Immature natural killer cell (primary cell): ENCODE data around the gene ISCU. TPM values are rescaled to one million over a fixed set of nuclear protein-coding genes. Genes with fewer than 3 reads are reported as not detected.
"Not testable (repeated sequence)": the region's sequence is repeated elsewhere in the genome, so short reads cannot be mapped to it uniquely, and the experiment has no call there.

Experiments
- DNase-seq, 3 donors: peaks; one replicate each; pipeline ENCODE4 v3.0.0; 2022; ENCODE audit warnings: mixed read lengths in 1 of 3
- H3K27ac Mint-ChIP-seq, 6 donors: one replicate each; pipeline ENCODE4 v1.8.0; 2020; ENCODE audit warnings: mixed read lengths in 6 of 6, mild to moderate bottlenecking in 5 of 6, inconsistent platforms in 4 of 6, moderate library complexity in 3 of 6
- H3K27me3 Mint-ChIP-seq, 3 donors: one replicate each; pipeline ENCODE4 v1.8.0; 2020 to 2021; ENCODE audit warnings: low read depth in 3 of 3, mild to moderate bottlenecking in 3 of 3, mixed read lengths in 3 of 3, moderate library complexity in 3 of 3, inconsistent platforms in 1 of 3
- H3K36me3 Mint-ChIP-seq, 3 donors: one replicate each; pipeline ENCODE4 v1.8.0; 2020; ENCODE audit warnings: mixed read lengths in 3 of 3, inconsistent platforms in 2 of 3, mild to moderate bottlenecking in 2 of 3
- H3K4me1 Mint-ChIP-seq, 2 donors: one replicate each; pipeline ENCODE4 v1.8.0; 2020; ENCODE audit warnings: inconsistent platforms in 2 of 2, mild to moderate bottlenecking in 2 of 2, mixed read lengths in 2 of 2, moderate library complexity in 1 of 2
- H3K4me3 Mint-ChIP-seq, 5 donors: one replicate each; pipeline ENCODE4 v1.8.0; 2020; ENCODE audit warnings: mild to moderate bottlenecking in 5 of 5, mixed read lengths in 5 of 5, inconsistent platforms in 3 of 5, moderate library complexity in 3 of 5
- H3K9me3 Mint-ChIP-seq, 6 donors: one replicate each; pipeline ENCODE4 v1.8.0; 2020; ENCODE audit warnings: mild to moderate bottlenecking in 6 of 6, mixed read lengths in 6 of 6, inconsistent platforms in 4 of 6, moderate library complexity in 3 of 6
- polyA plus RNA-seq, 3 donors: library from polyadenylated mRNA; unstranded; fragments of 300-500 nt; fragmentation: Illumina TruSeq; gene quantifications; one replicate each; pipeline ENCODE4 v1.2.3, GENCODE V29; 2021

The ISCU gene
- polyA plus RNA-seq, 3 donors from 2014 or later, result 159 to 211 (median 178) TPM

GRCh38 chr12:108611884-108612415 lies 49.6 kb downstream of the ISCU start:
- H3K27me3 Mint-ChIP-seq, result peaks cover under 1 to 4% (median 3%) of the 10 kb centered on the region in 3 donors
- H3K9me3 Mint-ChIP-seq, result peaks cover 0 to 3% (median 0%) of the 10 kb centered on the region in 6 donors
- no peak overlapping the region for H3K4me3 Mint-ChIP-seq
- peak; percentile 59 to 65 (median 64) for DNase-seq
- peaks cover 4 to 11% (median 9%) of the 10 kb centered on the region in 3 donors for H3K36me3 Mint-ChIP-seq
- peak overlapping the region in 4 of 6 donors; percentile 18 to 58 (median 47) for H3K27ac Mint-ChIP-seq
- H3K4me1 Mint-ChIP-seq, result peaks cover 30 to 34% of the 10 kb centered on the region in 2 donors

GRCh38 chr12:108612788-108613282 lies 50.4 kb downstream of the ISCU start:
- peaks cover 38 to 42% of the 10 kb centered on the region in 2 donors for H3K4me1 Mint-ChIP-seq
- H3K4me3 Mint-ChIP-seq, result no peak overlapping the region
- H3K27me3 Mint-ChIP-seq, result peaks cover 2 to 8% (median 3%) of the 10 kb centered on the region in 3 donors
- H3K27ac Mint-ChIP-seq, result peak overlapping the region in 2 of 6 donors; percentile 22 to 38
- peaks cover 4 to 12% (median 11%) of the 10 kb centered on the region in 3 donors for H3K36me3 Mint-ChIP-seq
- peaks cover 0 to 3% (median 0%) of the 10 kb centered on the region in 6 donors for H3K9me3 Mint-ChIP-seq
- DNase-seq, result no peak

GRCh38 chr12:108613548-108613947 lies 51.2 kb downstream of the ISCU start:
- Mint-ChIP-seq H3K9me3 (peaks cover 0 to 3% (median 0%) of the 10 kb centered on the region in 6 donors), H3K36me3 (peaks cover 4 to 16% (median 12%) of the 10 kb centered on the region in 3 donors), H3K27me3 (peaks cover 2 to 8% (median 5%) of the 10 kb centered on the region in 3 donors), H3K4me1 (peaks cover 46 to 50% of the 10 kb centered on the region in 2 donors), H3K4me3 (no peak overlapping the region), H3K27ac (peak overlapping the region in 1 of 6 donors; percentile 57)
- no peak for DNase-seq

GRCh38 chr12:108614041-108614440 lies 51.6 kb downstream of the ISCU start:
- DNase-seq, result no peak
- peaks cover 48 to 54% of the 10 kb centered on the region in 2 donors for H3K4me1 Mint-ChIP-seq
- peaks cover 2 to 8% (median 5%) of the 10 kb centered on the region in 3 donors for H3K27me3 Mint-ChIP-seq
- H3K4me3 Mint-ChIP-seq, result no peak overlapping the region
- peaks cover 0 to 3% (median 0%) of the 10 kb centered on the region in 6 donors for H3K9me3 Mint-ChIP-seq
- H3K36me3 Mint-ChIP-seq, result peaks cover 4 to 17% (median 12%) of the 10 kb centered on the region in 3 donors
- H3K27ac Mint-ChIP-seq, result peak overlapping the region in 5 of 6 donors; percentile 8 to 85 (median 69)

- Mint-ChIP-seq H3K27ac (peak overlapping the region in 5 of 6 donors; percentile 8 to 85 (median 69)), H3K9me3 (peaks cover 0 to 3% (median 0%) of the 10 kb centered on the region in 6 donors), H3K27me3 (peaks cover 3 to 8% (median 5%) of the 10 kb centered on the region in 3 donors), H3K36me3 (peaks cover 4 to 19% (median 12%) of the 10 kb centered on the region in 3 donors), H3K4me3 (no peak overlapping the region), H3K4me1 (peaks cover 54 to 60% of the 10 kb centered on the region in 2 donors)
- DNase-seq, result no peak
Observed at GRCh38 chr12:108614639-108615038, 52.2 kb downstream of the ISCU start.

GRCh38 chr12:108615918-108616317 lies 53.5 kb downstream of the ISCU start:
- Mint-ChIP-seq H3K27me3 (peaks cover 4 to 7% (median 5%) of the 10 kb centered on the region in 3 donors), H3K4me1 (peaks cover 65 to 73% of the 10 kb centered on the region in 2 donors)

GRCh38 chr12:108616359-108616758 lies 54.0 kb downstream of the ISCU start:
- Mint-ChIP-seq H3K27ac (peak overlapping the region; percentile 91 to 98 (median 94)), H3K27me3 (peaks cover 4 to 7% (median 6%) of the 10 kb centered on the region in 3 donors), H3K4me1 (peaks cover 69 to 76% of the 10 kb centered on the region in 2 donors), H3K36me3 (peaks cover 8 to 34% (median 20%) of the 10 kb centered on the region in 3 donors), H3K4me3 (peak overlapping the region in 4 of 5 donors; percentile 7 to 77 (median 56)), H3K9me3 (peaks cover 0 to 3% (median 0%) of the 10 kb centered on the region in 6 donors)
- DNase-seq, result no peak

More at GRCh38 chr12:108615918-108616317, 53.5 kb downstream of the ISCU start:
- DNase-seq, result no peak
- Mint-ChIP-seq H3K27ac (peak overlapping the region; percentile 91 to 98 (median 94)), H3K36me3 (peaks cover 4 to 30% (median 20%) of the 10 kb centered on the region in 3 donors), H3K4me3 (peak overlapping the region in 1 of 5 donors; percentile 77), H3K9me3 (peaks cover 0 to 3% (median 0%) of the 10 kb centered on the region in 6 donors)

GRCh38 chr12:108616941-108617858 lies 54.8 kb downstream of the ISCU start:
- H3K9me3 Mint-ChIP-seq, result peaks cover 0 to 3% (median 0%) of the 10 kb centered on the region in 6 donors
- peak; percentile 68 to 75 (median 70) for DNase-seq
- H3K36me3 Mint-ChIP-seq, result peaks cover 10 to 41% (median 23%) of the 10 kb centered on the region in 3 donors
- peak overlapping the region; percentile 16 to 77 (median 63) for H3K4me3 Mint-ChIP-seq
- peak overlapping the region; percentile 91 to 98 (median 94) for H3K27ac Mint-ChIP-seq
- H3K4me1 Mint-ChIP-seq, result peaks cover 73 to 76% of the 10 kb centered on the region in 2 donors
- peaks cover 4 to 6% (median 5%) of the 10 kb centered on the region in 3 donors for H3K27me3 Mint-ChIP-seq

- Mint-ChIP-seq H3K27ac (peak overlapping the region; percentile 88 to 98 (median 95)), H3K27me3 (peaks cover 4 to 10% (median 5%) of the 10 kb centered on the region in 3 donors), H3K9me3 (peaks cover 0 to 3% (median 0%) of the 10 kb centered on the region in 6 donors), H3K36me3 (peaks cover 15 to 46% (median 28%) of the 10 kb centered on the region in 3 donors), H3K4me3 (peak overlapping the region; percentile 15 to 64 (median 50)), H3K4me1 (peaks cover 76 to 82% of the 10 kb centered on the region in 2 donors)
- peak; percentile 73 to 75 (median 75) for DNase-seq
Observed at GRCh38 chr12:108618079-108618952, 55.9 kb downstream of the ISCU start.

GRCh38 chr12:108618953-108619274 lies 56.5 kb downstream of the ISCU start:
- not testable (repeated sequence) for H3K9me3 Mint-ChIP-seq, DNase-seq
- H3K4me1 Mint-ChIP-seq, result peaks cover 80 to 88% of the 10 kb centered on the region in 2 donors
- H3K36me3 Mint-ChIP-seq, result peaks cover 18 to 52% (median 28%) of the 10 kb centered on the region in 3 donors
- peaks cover 4 to 10% (median 5%) of the 10 kb centered on the region in 3 donors for H3K27me3 Mint-ChIP-seq
- H3K4me3 Mint-ChIP-seq, result peak overlapping the region in 1 of 5 donors; percentile 63
- peak overlapping the region; percentile 88 to 98 (median 95) for H3K27ac Mint-ChIP-seq
